Measurements from ENCODE around the gene CDKN2C. TPM values are rescaled to one million over a fixed set of nuclear protein-coding genes. Genes with fewer than 3 reads are reported as not detected.

CDKN2C gene
- total and polyA plus RNA-seq, 7 experiments from 2014 or later = 3.3 to 40.3 (median 4.9) TPM

- Mint-ChIP-seq H3K9me3 (peaks cover 0 to 4% (median 0%) of the 10 kb centered on the region in 11 donors), H3K4me1 (peaks cover 14 to 41% (median 24%) of the 10 kb centered on the region in 7 donors), H3K36me3 (no peaks in the 10 kb centered on the region), H3K27me3 (peaks cover 0 to 6% (median 0%) of the 10 kb centered on the region in 5 donors), H3K27ac (peak overlapping the region; percentile 18 to 96 (median 85)), H3K4me3 (peak overlapping the region; percentile 82 to 96 (median 88))
- ATAC-seq (peak; percentile 26), DNase-seq (peak in 4 of 9 donors; percentile 12 to 50 (median 42))
- no peaks in the 10 kb centered on the region for H3K27me3 ChIP-seq (ENCODE audit: control insufficient read depth in 2 of 2, insufficient read depth in 2 of 2, low read length in 2 of 2)
- peak overlapping the region; percentile 61 for H3K4me3 ChIP-seq (ENCODE audit: low read length)
- intact Hi-C loops (cut with micrococcal nuclease) = no loop called here
- ChIA-PET CTCF (no interaction called here), POLR2A (interaction anchor here (0.6 to 4.9 kb wide), 3 partner anchors 11 to 1348 kb away, joined by 3 to 82 read pairs (median 3); partner anchors contain the start of gene CDKN2C)
- H3K4me1 ChIP-seq (ENCODE audit: control insufficient read depth in 2 of 2, insufficient read depth in 2 of 2, low read length in 2 of 2) = peaks cover 7% of the 10 kb centered on the region in 2 donors
- no peaks in the 10 kb centered on the region for H3K36me3 ChIP-seq (ENCODE audit: control insufficient read depth in 2 of 3, insufficient read depth in 3 of 3, low read length in 3 of 3)
- H3K27ac ChIP-seq (ENCODE audit: low read depth, low read length) = peak overlapping the region; percentile 71
- no peaks in the 10 kb centered on the region for H3K9me3 ChIP-seq (ENCODE audit: control insufficient read depth in 2 of 3, low read length in 3 of 3)
These were observed 10.6 kb upstream of the CDKN2C start for GRCh38 chr1:50959303-50959912.

DNA sequence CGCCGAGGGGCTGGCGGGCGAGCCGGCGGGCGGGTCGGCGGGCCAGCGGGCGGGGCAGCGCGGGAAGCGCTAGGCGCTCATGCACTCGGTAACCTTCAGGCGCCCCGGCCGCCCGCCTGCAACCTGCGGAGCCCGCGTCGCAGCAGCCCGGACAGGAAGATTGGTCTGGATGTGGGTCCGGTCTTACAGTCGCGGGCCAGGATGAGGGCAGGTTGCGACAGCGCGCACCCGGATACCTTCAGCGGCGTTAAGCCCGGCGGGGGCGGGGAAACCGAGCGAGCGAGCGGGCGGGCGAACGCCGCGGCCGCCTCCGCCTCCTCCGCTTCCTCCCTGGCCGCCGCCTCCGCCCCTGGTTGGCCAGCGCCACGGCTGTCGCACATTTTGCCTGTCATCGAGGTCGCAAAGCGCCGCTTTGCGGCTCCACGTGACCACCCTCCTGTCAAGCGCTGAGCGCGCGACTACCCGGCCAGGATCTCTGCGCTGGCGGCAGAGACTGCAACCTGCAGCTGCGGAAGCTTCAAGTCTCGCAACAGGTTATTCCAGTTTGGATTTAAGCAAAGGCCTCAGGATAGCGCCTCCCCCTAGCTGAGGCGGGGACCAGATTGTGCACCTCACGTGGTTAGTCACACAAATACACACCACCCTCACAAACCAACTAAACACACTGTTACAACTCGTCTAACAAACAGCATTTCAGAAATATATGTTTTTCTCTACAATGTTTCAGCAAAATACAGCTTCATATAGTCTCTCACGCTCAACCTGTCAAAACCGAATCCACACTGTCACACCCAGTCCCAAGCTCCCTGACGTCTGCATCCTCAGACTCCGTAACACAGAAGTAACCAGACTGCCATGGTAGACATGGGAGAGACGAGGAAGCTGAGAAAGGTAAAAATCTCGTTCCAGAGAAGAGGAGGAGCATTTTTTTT lies 9.9 kb upstream of the CDKN2C start, which contains the start of gene FAF1:
FAF1 (minus strand) TSS at position 355 of the 932 bp plus-strand sequence. CDS start 456 bp downstream, outside the sequence.
- peak within 1 kb of the TSS; percentile 64 to 97 (median 96) for H3K27ac Mint-ChIP-seq
- Histone ChIP-seq H3K4me3 (ENCODE audit: low read length) (peak within 1 kb of the TSS; percentile 61), H3K27me3 (ENCODE audit: control insufficient read depth in 2 of 2, insufficient read depth in 2 of 2, low read length in 2 of 2) (no peaks in the 10 kb centered on the region), H3K36me3 (ENCODE audit: control insufficient read depth in 2 of 3, insufficient read depth in 3 of 3, low read length in 3 of 3) (no peaks in the 10 kb centered on the region), H3K9me3 (ENCODE audit: control insufficient read depth in 2 of 3, low read length in 3 of 3) (no peaks in the 10 kb centered on the region), H3K27ac (ENCODE audit: low read depth, low read length) (peak within 1 kb of the TSS; percentile 71), H3K4me1 (ENCODE audit: control insufficient read depth in 2 of 2, insufficient read depth in 2 of 2, low read length in 2 of 2) (peaks cover 7% of the 10 kb centered on the region in 2 donors)
- H3K4me3 Mint-ChIP-seq = peak within 1 kb of the TSS; percentile 82 to 98 (median 92)
- H3K4me1 Mint-ChIP-seq = peaks cover 14 to 35% (median 24%) of the 10 kb centered on the region in 7 donors
- ATAC-seq = peak; percentile 98
- intact Hi-C loops (cut with micrococcal nuclease) = loop anchor here (1.0 to 10.0 kb wide), 10 partner anchors 8 to 1445 kb away; partner anchors contain the start of genes RNF11 (in 2 of the 2), EPS15 (in 1 of the 2), NRDC (in 1 of the 2) and ORC1 (in 1 of the 2)
- H3K9me3 Mint-ChIP-seq = peaks cover 0 to 4% (median 0%) of the 10 kb centered on the region in 11 donors
- H3K27me3 Mint-ChIP-seq = peaks cover 0 to 9% (median 0%) of the 10 kb centered on the region in 5 donors
- DNase-seq = peak; percentile 94 to 98 (median 98)
- ChIA-PET POLR2A (interaction anchor here (1.0 to 4.9 kb wide), 6 partner anchors 10 to 276 kb away, joined by 4 to 82 read pairs (median 5); partner anchors contain the start of genes CDKN2C and RNF11), CTCF (interaction anchor here (0.7 to 1.5 kb wide), 4 partner anchors 11 to 228 kb away, joined by 3 to 5 read pairs (median 4); no protein-coding TSS in a partner anchor)
- H3K36me3 Mint-ChIP-seq = no peaks in the 10 kb centered on the region

GRCh38 chr1:50964863-50965262 lies 5.2 kb upstream of the CDKN2C start:
- peaks cover 0 to 4% (median 0%) of the 10 kb centered on the region in 11 donors for H3K9me3 Mint-ChIP-seq
- peaks cover 0 to 10% (median 0%) of the 10 kb centered on the region in 3 experiments for H3K36me3 ChIP-seq (ENCODE audit: control insufficient read depth in 2 of 3, insufficient read depth in 3 of 3, low read length in 3 of 3)
- no peaks in the 10 kb centered on the region for H3K9me3 ChIP-seq (ENCODE audit: control insufficient read depth in 2 of 3, low read length in 3 of 3)
- no peak for ATAC-seq
- no peaks in the 10 kb centered on the region for H3K27me3 ChIP-seq (ENCODE audit: control insufficient read depth in 2 of 2, insufficient read depth in 2 of 2, low read length in 2 of 2)
- POLR2A ChIA-PET = no interaction called here
- peaks cover 0 to 8% of the 10 kb centered on the region in 2 donors for H3K4me1 ChIP-seq (ENCODE audit: control insufficient read depth in 2 of 2, insufficient read depth in 2 of 2, low read length in 2 of 2)
- peaks cover 15 to 20% (median 18%) of the 10 kb centered on the region in 7 donors for H3K4me1 Mint-ChIP-seq
- CTCF ChIA-PET = no interaction called here
- peaks cover 0 to 14% (median 0%) of the 10 kb centered on the region in 5 donors for H3K27me3 Mint-ChIP-seq
- no peak overlapping the region for H3K4me3 Mint-ChIP-seq
- H3K4me3 ChIP-seq (ENCODE audit: low read length) = no peak overlapping the region
- peak overlapping the region in 1 of 9 donors; percentile 2 for H3K27ac Mint-ChIP-seq
- DNase-seq = no peak
- intact Hi-C loops (cut with micrococcal nuclease) = loop anchor here (5.0 to 10.0 kb wide), 4 partner anchors 33 to 1440 kb away; partner anchors contain the start of genes BTF3L4 (in 1 of the 2), ORC1 (in 1 of the 2), PRPF38A (in 1 of the 2) and TXNDC12 (in 1 of the 2)
- H3K27ac ChIP-seq (ENCODE audit: low read depth, low read length) = no peak overlapping the region
- peaks cover 0 to 2% (median 0%) of the 10 kb centered on the region in 5 donors for H3K36me3 Mint-ChIP-seq

DNA sequence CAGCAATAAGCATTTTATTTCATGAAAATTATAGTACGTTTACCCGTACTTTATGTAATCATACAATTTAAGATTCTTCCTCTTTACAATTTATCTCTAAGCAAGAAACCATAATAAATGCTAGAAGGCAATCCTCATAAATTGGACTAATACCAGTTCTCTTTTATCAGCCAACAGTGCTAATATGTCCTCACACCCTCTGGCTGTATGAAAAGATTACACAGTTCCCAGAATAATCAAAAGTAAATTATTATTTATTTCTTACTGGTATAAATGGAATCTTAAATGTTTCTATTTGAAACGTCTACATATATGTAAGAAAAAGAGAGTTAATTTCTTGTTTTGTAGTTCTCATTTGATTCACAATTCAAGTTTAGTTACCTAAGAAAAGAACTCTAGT lies 3.1 kb upstream of the CDKN2C start:
- intact Hi-C loops (cut with micrococcal nuclease) = loop anchor here (5.0 to 10.0 kb wide), 4 partner anchors 35 to 1438 kb away; partner anchors contain the start of genes BTF3L4 (in 1 of the 2), ORC1 (in 1 of the 2), PRPF38A (in 1 of the 2) and TXNDC12 (in 1 of the 2)
- no peaks in the 10 kb centered on the region for H3K9me3 Mint-ChIP-seq
- H3K4me1 ChIP-seq (ENCODE audit: control insufficient read depth in 2 of 2, insufficient read depth in 2 of 2, low read length in 2 of 2) = peaks cover 6 to 15% of the 10 kb centered on the region in 2 donors
- peaks cover 0 to 10% (median 0%) of the 10 kb centered on the region in 3 experiments for H3K36me3 ChIP-seq (ENCODE audit: control insufficient read depth in 2 of 3, insufficient read depth in 3 of 3, low read length in 3 of 3)
- peaks cover 18 to 29% (median 26%) of the 10 kb centered on the region in 7 donors for H3K4me1 Mint-ChIP-seq
- ATAC-seq (no peak), DNase-seq (no peak)
- H3K4me3 Mint-ChIP-seq = peak overlapping the region in 8 of 10 donors; percentile 20 to 99 (median 89)
- H3K27ac ChIP-seq (ENCODE audit: low read depth, low read length) = no peak overlapping the region
- peak overlapping the region; percentile 9 for H3K4me3 ChIP-seq (ENCODE audit: low read length)
- CTCF ChIA-PET = no interaction called here
- peaks cover 0 to 12% (median 0%) of the 10 kb centered on the region in 5 donors for H3K27me3 Mint-ChIP-seq
- H3K27me3 ChIP-seq (ENCODE audit: control insufficient read depth in 2 of 2, insufficient read depth in 2 of 2, low read length in 2 of 2) = no peaks in the 10 kb centered on the region
- H3K27ac Mint-ChIP-seq = peak overlapping the region in 7 of 9 donors; percentile 65 to 94 (median 81)
- H3K36me3 Mint-ChIP-seq = peaks cover 0 to 4% (median 0%) of the 10 kb centered on the region in 5 donors
- no peaks in the 10 kb centered on the region for H3K9me3 ChIP-seq (ENCODE audit: control insufficient read depth in 2 of 3, low read length in 3 of 3)
- POLR2A ChIA-PET = interaction anchor here (7.0 kb wide), 1 partner anchor 7 kb away, joined by 82 read pairs; the partner anchor contains the start of gene FAF1

- Histone ChIP-seq H3K4me3 (ENCODE audit: low read length) (peak overlapping the region; percentile 83), H3K36me3 (ENCODE audit: control insufficient read depth in 2 of 3, insufficient read depth in 3 of 3, low read length in 3 of 3) (peaks cover 0 to 10% (median 0%) of the 10 kb centered on the region in 3 experiments), H3K4me1 (ENCODE audit: control insufficient read depth in 2 of 2, insufficient read depth in 2 of 2, low read length in 2 of 2) (peaks cover 6 to 15% of the 10 kb centered on the region in 2 donors), H3K27me3 (ENCODE audit: control insufficient read depth in 2 of 2, insufficient read depth in 2 of 2, low read length in 2 of 2) (no peaks in the 10 kb centered on the region), H3K27ac (ENCODE audit: low read depth, low read length) (peak overlapping the region; percentile 96), H3K9me3 (ENCODE audit: control insufficient read depth in 2 of 3, low read length in 3 of 3) (no peaks in the 10 kb centered on the region)
- Mint-ChIP-seq H3K4me3 (peak overlapping the region; percentile 86 to 99 (median 96)), H3K36me3 (peaks cover 0 to 4% (median 0%) of the 10 kb centered on the region in 5 donors), H3K27ac (peak overlapping the region in 8 of 9 donors; percentile 71 to 100 (median 88)), H3K4me1 (peaks cover 18 to 29% (median 26%) of the 10 kb centered on the region in 7 donors), H3K9me3 (no peaks in the 10 kb centered on the region), H3K27me3 (peaks cover 0 to 12% (median 0%) of the 10 kb centered on the region in 5 donors)
- ChIA-PET POLR2A (interaction anchor here (1.8 to 7.0 kb wide), 3 partner anchors 7 to 268 kb away, joined by 4 to 82 read pairs (median 31); partner anchors contain the start of gene FAF1), CTCF (interaction anchor here (0.9 kb wide), 1 partner anchor 10 kb away, joined by 3 read pairs; no protein-coding TSS in a partner anchor)
- intact Hi-C loops (cut with micrococcal nuclease) = loop anchor here (1.0 to 10.0 kb wide), 13 partner anchors 7 to 1437 kb away; partner anchors contain the start of genes FAF1 (in 2 of the 2), NRDC (in 2 of the 2), RNF11 (in 2 of the 2) and BTF3L4 (in 1 of the 2)
- DNase-seq (no peak), ATAC-seq (no peak)
These were observed 2.5 kb upstream of the CDKN2C start for GRCh38 chr1:50967416-50968157.
